ENCODE data around the gene TXNDC11. TPM values are rescaled to one million over a fixed set of nuclear protein-coding genes. Genes with fewer than 3 reads are reported as not detected.

The TXNDC11 gene
- total and polyA plus RNA-seq, 10 of the 15 experiments (the other 5 are each of a cell fraction or from before 2014, with no cell fraction given), result 1.7 to 86.7 (median 54.4) TPM

- no peaks in the 10 kb centered on the region; a peak in 1 of 4 replicates for H3K36me3 ChIP-seq (ENCODE audit: control insufficient read depth in 2 of 2, insufficient read depth in 2 of 2, low read length in 1 of 2)
- H3K27me3 ChIP-seq (replicated peaks in 1 of 2; ENCODE audit: control insufficient read depth in 2 of 2, insufficient read depth in 2 of 2, low read length in 1 of 2), result no peaks in the 10 kb centered on the region
- BruUV-seq (replicated peaks), result no TSS peak
- RAD21 ChIA-PET (ENCODE audit: unreplicated experiment), result interaction anchor here (0.8 to 8.1 kb wide), 6 partner anchors 10 to 46 kb away, joined by 3 to 174 read pairs (median 6); partner anchors contain the start of genes TXNDC11 and ZC3H7A
- no peaks in the 10 kb centered on the region for H3K9me3 ChIP-seq (replicated peaks; ENCODE audit: control insufficient read depth, insufficient read depth, low read length)
- TF ChIP-seq PRDM15 (CRISPR knock-in tag; IDR thresholded peaks at IDR 0.05), result no peak
- TF ChIP-seq ATF7 (IDR thresholded peaks at IDR 0.05; ENCODE audit: low read depth), result 0 out of 2 replicates have a peak, but pooled peaks have one; percentile 6
- TF ChIP-seq SKIL (IDR thresholded peaks at IDR 0.05; ENCODE audit: low read depth, poor library complexity, severe bottlenecking), result peak; percentile 16
- peaks cover 34% of the 10 kb centered on the region for H3K4me1 ChIP-seq (ENCODE audit: control insufficient read depth, insufficient read depth, low read length)
- H3K79me2 ChIP-seq (ENCODE audit: control insufficient read depth, insufficient read depth, low read length), result peaks cover 73% of the 10 kb centered on the region
- peak overlapping the region; percentile 99 for H3K4me2 ChIP-seq (ENCODE audit: control insufficient read depth, insufficient read depth)
- no peak overlapping the region for H2AFZ ChIP-seq (ENCODE audit: control insufficient read depth, low read depth, low read length)
- in situ Hi-C loops (cut with MboI) (no loop called here), intact Hi-C loops (cut with micrococcal nuclease; ENCODE audit: unreplicated experiment) (loop anchor here (5.0 kb wide), 1 partner anchor 42 kb away; the partner anchor contains the start of gene TXNDC11)
- FAIRE-seq (no peak), DNase-seq (ENCODE audit: low read depth, low spot score) (no peak), ATAC-seq (no peak)
- SMC1A ChIA-PET (ENCODE audit: uncharacterized antibody, unreplicated experiment), result interaction anchor here (0.8 to 8.0 kb wide), 8 partner anchors 10 to 95 kb away, joined by 3 to 184 read pairs (median 6); partner anchors contain the start of genes TXNDC11 and ZC3H7A
- CTCF ChIA-PET, result interaction anchor here (0.9 to 4.4 kb wide), 4 partner anchors 11 to 830 kb away, joined by 3 to 62 read pairs (median 4); partner anchors contain the start of genes TXNDC11 and ZC3H7A
- H3K27ac ChIP-seq (ENCODE audit: control insufficient read depth, insufficient read depth), result peak overlapping the region; percentile 99
- H3K9ac ChIP-seq (ENCODE audit: control insufficient read depth, insufficient read depth, low read length), result peak overlapping the region; percentile 49; the same call in 1 of the 2 replicates
- peak overlapping the region; percentile 67 for H3K4me3 ChIP-seq
- no peaks in the 10 kb centered on the region for H4K20me1 ChIP-seq (ENCODE audit: control insufficient read depth, insufficient read depth)
- POLR2A ChIA-PET, result interaction anchor here (0.7 to 21.9 kb wide), 4 partner anchors 11 to 43 kb away, joined by 3 to 410 read pairs (median 46); partner anchors contain the start of genes TXNDC11 and ZC3H7A
Observed at GRCh38 chr16:11784038-11784369, 41.3 kb upstream of the TXNDC11 start.
